ENCODE data around the gene FBXO44.
"Not testable (repeated sequence)": the region's sequence is repeated elsewhere in the genome, so short reads cannot be mapped to it uniquely, and the experiment has no call there.

GRCh38 chr1:11642418-11643017 is 12.2 kb upstream of the FBXO44 start:
- TF ChIP-seq CTCF (conservative IDR thresholded peaks at IDR 0.05), result peak; percentile 98
- TF ChIP-seq ZFX (IDR thresholded peaks at IDR 0.05), result not testable (repeated sequence)

Data from C4-2B (cell line).